Lung (tissue), 12 donors: Measurements from ENCODE around the gene TMEM107. TPM values are rescaled to one million over a fixed set of nuclear protein-coding genes. Genes with fewer than 3 reads are reported as not detected.

Source experiments
- ATAC-seq: fragments of 200-7000 bp; cut with Tn5 transposase; one replicate; pipeline ENCODE4 v1.9.1; 2020; ENCODE audit warnings: moderate number of reproducible peaks; ENCODE audit not compliant: insufficient read depth, low FRiP score
- DNase-seq, 3 donors: peaks; one replicate each; pipeline ENCODE4 v3.0.0-alpha.2; 2013 to 2017
- H3K27ac ChIP-seq, 2 donors: one replicate each; pipeline ENCODE4 v1.5.1; 2013; ENCODE audit warnings: mild to moderate bottlenecking in 2 of 2, moderate library complexity in 2 of 2, control low read depth in 1 of 2, inconsistent platforms in 1 of 2, low read depth in 1 of 2, low read length in 1 of 2
- H3K27me3 ChIP-seq, 3 donors: one replicate each; pipeline ENCODE4 v1.5.1; 2013; ENCODE audit warnings: low read length in 2 of 3; ENCODE audit not compliant: control insufficient read depth in 3 of 3, insufficient read depth in 3 of 3
- H3K36me3 ChIP-seq, 4 donors: one replicate each; pipeline ENCODE4 v1.5.1; 2013; ENCODE audit warnings: low read length in 4 of 4, mild to moderate bottlenecking in 1 of 4, moderate library complexity in 1 of 4; ENCODE audit not compliant: control insufficient read depth in 4 of 4, insufficient read depth in 4 of 4
- H3K4me1 ChIP-seq, 5 donors: one replicate each; pipeline ENCODE4 v1.5.1; 2013; ENCODE audit warnings: low read length in 5 of 5, mild to moderate bottlenecking in 2 of 5, moderate library complexity in 1 of 5; ENCODE audit not compliant: control insufficient read depth in 5 of 5, insufficient read depth in 5 of 5
- H3K4me3 ChIP-seq: one replicate; pipeline ENCODE4 v1.5.1; 2013; ENCODE audit warnings: mild to moderate bottlenecking, control low read depth, moderate library complexity
- H3K9ac ChIP-seq, 2 donors: one replicate each; pipeline ENCODE4 v1.5.1; 2013; ENCODE audit warnings: low read length in 2 of 2, control low read depth in 1 of 2; ENCODE audit not compliant: insufficient read depth in 1 of 2
- H3K9me3 ChIP-seq, 4 donors: one replicate each; pipeline ENCODE4 v1.5.1; 2013; ENCODE audit warnings: low read length in 3 of 4, mild to moderate bottlenecking in 1 of 4, moderate library complexity in 1 of 4; ENCODE audit not compliant: control insufficient read depth in 4 of 4, insufficient read depth in 3 of 4
- CTCF ChIP-seq: IDR thresholded peaks from 2 replicates; pipeline ENCODE4 v1.5.1; 2012; ENCODE audit warnings: mild to moderate bottlenecking; ENCODE audit errors: control extremely low read depth, extremely low read depth
- WGBS, 2 donors: extraction: QIAGEN DNeasy Blood & Tissue Kit; methylation state at CpG; one replicate each; pipeline ENCODE4 v1.1.7; 2013; 5-methylcytosine and 5-hydroxymethylcytosine counted together
- polyA plus RNA-seq, 2 donors: library from polyadenylated mRNA; stranded (reverse); fragments of 200-250 nt; gene quantifications; one replicate each; pipeline ENCODE4 v1.2.1, GENCODE V29; 2013
- total RNA-seq, 2 donors: library from RNA; depleted of rRNA in 1 of 2; stranded (reverse); fragments of >200 nt in 1 of 2; gene quantifications; one replicate each; pipeline ENCODE4 v1.2.1, GENCODE V29; 2014 to 2021
- donor health status: control.
- donor health status: control.
- donor health status: Bipolar disorder and iron deficiency.
- donor health status: healthy.
- donor health status: DM: yes; HTN: yes; CAD: no.

The TMEM107 gene
- total and polyA plus RNA-seq, 4 donors: 13.2 to 33.1 (median 21.7) TPM

- Histone ChIP-seq H3K9ac (no peak overlapping the region), H3K27ac (no peak overlapping the region), H3K36me3 (no peaks in the 10 kb centered on the region), H3K4me3 (no peak overlapping the region), H3K9me3 (no peaks in the 10 kb centered on the region), H3K4me1 (peaks cover 0 to 10% (median 2%) of the 10 kb centered on the region in 5 donors), H3K27me3 (peaks cover 0 to 20% (median 8%) of the 10 kb centered on the region in 3 donors)
- no peak for DNase-seq
- TF ChIP-seq CTCF: no peak
- WGBS, 2 donors: 80 to 82% methylated on average over 12 of the region's 12 CpGs
- no peak for ATAC-seq
These were observed 42.8 kb downstream of the TMEM107 start for GRCh38 chr17:8133399-8133798.

GRCh38 chr17:8131844-8132441, 44.2 kb downstream of the TMEM107 start:
- no peak for DNase-seq
- H3K27me3 ChIP-seq: peaks cover 0 to 21% (median 9%) of the 10 kb centered on the region in 3 donors
- no peak for TF ChIP-seq CTCF
- no peak for ATAC-seq
- H3K4me1 ChIP-seq: peaks cover 0 to 6% (median 0%) of the 10 kb centered on the region in 5 donors
- H3K9ac ChIP-seq: no peak overlapping the region
- H3K9me3 ChIP-seq: no peaks in the 10 kb centered on the region
- no peak overlapping the region for H3K27ac ChIP-seq
- H3K4me3 ChIP-seq: no peak overlapping the region
- no peaks in the 10 kb centered on the region for H3K36me3 ChIP-seq
- 71 to 89% methylated on average over 3 of the region's 3 CpGs for WGBS, 2 donors

DNA sequence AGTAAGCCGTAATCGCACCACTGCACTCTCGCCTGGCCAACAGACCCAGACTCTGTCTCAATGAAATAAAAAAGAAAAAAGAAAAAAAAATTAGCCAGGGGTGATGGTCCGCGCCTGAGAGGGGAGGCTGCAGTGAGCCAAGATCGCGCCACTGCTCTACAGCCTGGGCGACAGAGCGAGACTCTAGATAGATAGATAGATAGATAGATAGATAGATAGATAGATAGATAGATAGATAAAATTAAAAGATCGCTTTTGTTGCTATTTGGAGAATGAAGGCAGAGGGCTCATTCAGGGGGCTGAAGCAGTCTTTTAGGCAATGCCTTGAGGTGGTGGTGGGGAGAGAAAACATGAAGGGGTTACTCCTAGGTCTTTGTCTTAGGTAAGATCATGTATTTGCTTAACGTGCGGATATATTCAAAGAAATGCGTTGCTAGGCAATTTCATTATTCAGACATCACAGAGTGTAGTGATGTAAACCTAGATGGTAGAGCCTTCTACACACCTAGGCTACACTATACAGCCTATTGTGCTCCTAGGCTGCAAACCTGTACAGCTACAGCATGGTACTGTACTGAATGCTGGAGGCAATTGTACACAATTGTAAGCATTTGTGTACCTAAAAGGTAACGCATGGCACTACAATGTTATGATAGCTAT, 47.9 kb downstream of the TMEM107 start:
- peaks cover 0 to 43% (median 26%) of the 10 kb centered on the region in 3 donors for H3K27me3 ChIP-seq
- H3K4me1 ChIP-seq: peaks cover 0 to 36% (median 18%) of the 10 kb centered on the region in 5 donors
- ATAC-seq (no peak), DNase-seq (no peak)
- 79 to 87% methylated on average over 14 of the region's 14 CpGs for WGBS, 2 donors
- no peak overlapping the region for H3K27ac ChIP-seq
- TF ChIP-seq CTCF: no peak
- no peaks in the 10 kb centered on the region for H3K9me3 ChIP-seq
- H3K36me3 ChIP-seq: no peaks in the 10 kb centered on the region
- no peak overlapping the region for H3K9ac ChIP-seq
- no peak overlapping the region for H3K4me3 ChIP-seq
